Erythroblast (primary cell): ENCODE measurements around the gene CMPK1.

Experiments
- GATA1 ChIP-seq: IDR thresholded peaks from 2 replicates; pipeline ENCODE4 v1.6.1; 2011; ENCODE audit warnings: low read depth, mild to moderate bottlenecking, control low read depth, low read length, moderate library complexity
- POLR2A ChIP-seq: IDR thresholded peaks from 2 replicates; pipeline ENCODE4 v1.6.1; 2011; ENCODE audit warnings: mild to moderate bottlenecking, low read length

- TF ChIP-seq POLR2A (no peak), GATA1 (no peak)
Observed at GRCh38 chr1:47389731-47390130, 56.1 kb downstream of the CMPK1 start.
